Left lung (tissue), 10 donors: Measurements from ENCODE around the gene SLC35A4. TPM values are rescaled to one million over a fixed set of nuclear protein-coding genes. Genes with fewer than 3 reads are reported as not detected.

Experiments
- ATAC-seq: fragments of 200-7000 bp; cut with Tn5 transposase; one replicate; pipeline ENCODE4 v1.9.1; 2020; ENCODE audit warnings: moderate library complexity
- DNase-seq, 4 donors: peaks; one replicate each; pipeline ENCODE4 v3.0.0-alpha.2; 2013 to 2020
- H3K27ac ChIP-seq, 2 donors: fragments of 200-600 bp; sonication (generic) in 1 of 2; one replicate each; pipeline versions ENCODE4 v1.5.0 to v1.8.0; 2020 to 2021
- H3K27me3 ChIP-seq, 2 donors: fragments of 200-600 bp; sonication (generic) in 1 of 2; one replicate each; pipeline versions ENCODE4 v1.5.0 to v1.8.0; 2020 to 2021
- H3K36me3 ChIP-seq, 2 donors: fragments of 200-600 bp; sonication (generic) in 1 of 2; one replicate each; pipeline versions ENCODE4 v1.5.0 to v1.8.0; 2020 to 2021
- H3K4me1 ChIP-seq, 2 donors: fragments of 200-600 bp; one replicate each; pipeline ENCODE4 v1.8.0; 2021
- H3K4me3 ChIP-seq, 2 donors: fragments of 200-600 bp; sonication (generic) in 1 of 2; one replicate each; pipeline versions ENCODE4 v1.5.0 to v1.8.0; 2020 to 2021; ENCODE audit warnings: mild to moderate bottlenecking in 1 of 2
- H3K9me3 ChIP-seq, 2 donors: fragments of 200-600 bp; sonication (generic) in 1 of 2; one replicate each; pipeline versions ENCODE4 v1.5.0 to v1.8.0; 2020 to 2021
- CTCF ChIP-seq, 2 donors: fragments of 200-600 bp; sonication (generic) in 1 of 2; IDR thresholded peaks; one replicate each; pipeline versions ENCODE4 v1.5.0 to v1.8.0; 2021; ENCODE audit warnings: antibody characterized with exemption in 2 of 2
- intact Hi-C, 2 donors: fragments of 100-400 bp; cut with DNase I; formaldehyde crosslinking; loops; one replicate each; pipeline versions ENCODE4 v1.11.2 to v1.14.2; 2022
- microRNA-seq, 2 donors: library from miRNA; unstranded; fragments of <30 nt; microRNA quantifications; one replicate each; pipeline ENCODE4, GENCODE V29; 2019
- polyA plus RNA-seq, 6 donors: library from polyadenylated mRNA; unstranded; fragments of 120-200 nt; gene quantifications; one replicate each; pipeline ENCODE4 v1.2.1, GENCODE V29; 2013; ENCODE audit not compliant: insufficient read length in 6 of 6
- total RNA-seq, 2 donors: library from RNA; stranded (reverse); fragmentation: NEBNext Ultra II Directional; extraction: Animal tissue kit (Norgen Biotek cat#: 25700); gene quantifications; one replicate each; pipeline ENCODE4 v1.2.1, GENCODE V29; 2021
- donor health status: DM: no; HTN: yes; CAD: no.
- donor health status: DM: no; HTN: no; CAD: no.

Gene SLC35A4
- total and polyA plus RNA-seq, 8 donors, result 63.8 to 82.8 (median 77.6) TPM

- DNase-seq (peak in 2 of 4 donors; percentile 59 to 68), ATAC-seq (peak; percentile 61)
- TF ChIP-seq CTCF (IDR thresholded peaks at IDR 0.05), result no peak
- Histone ChIP-seq H3K4me1 (peaks cover 4 to 72% of the 10 kb centered on the region in 2 donors), H3K36me3 (no peaks in the 10 kb centered on the region), H3K27ac (peak overlapping the region; percentile 57 to 89), H3K27me3 (no peaks in the 10 kb centered on the region), H3K4me3 (no peak overlapping the region), H3K9me3 (no peaks in the 10 kb centered on the region)
- intact Hi-C loops, result no loop called here
Observed at GRCh38 chr5:140609126-140609525, 44.5 kb downstream of the SLC35A4 start.

DNA sequence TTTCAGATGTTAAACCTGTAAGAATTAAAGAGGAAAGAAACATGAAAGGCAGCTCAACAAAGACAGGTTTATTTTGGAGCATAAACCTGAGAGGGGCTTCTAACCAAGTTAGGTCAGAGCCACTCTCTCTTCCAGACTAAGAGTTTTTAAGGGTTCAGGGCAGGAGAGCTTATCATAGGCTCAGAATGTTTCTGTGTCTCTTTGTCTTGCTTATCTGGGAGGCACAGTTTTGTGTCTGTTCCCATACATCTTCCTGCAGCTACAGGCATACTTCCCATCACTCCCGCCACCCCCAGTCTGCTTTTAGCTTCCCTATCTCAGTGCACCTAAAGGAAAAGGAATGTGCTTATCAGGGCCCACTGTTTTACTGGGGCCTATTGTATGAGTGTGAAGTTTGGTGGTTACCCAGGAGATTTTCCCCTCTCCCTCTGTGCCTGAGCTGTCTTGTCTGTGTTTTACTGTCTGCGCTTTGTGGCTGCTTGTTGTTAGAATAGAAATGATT lies 46.4 kb downstream of the SLC35A4 start:
- Histone ChIP-seq H3K4me3 (no peak overlapping the region), H3K4me1 (peaks cover 4 to 69% of the 10 kb centered on the region in 2 donors), H3K27ac (peak overlapping the region; percentile 57 to 89), H3K9me3 (no peaks in the 10 kb centered on the region), H3K27me3 (no peaks in the 10 kb centered on the region), H3K36me3 (no peaks in the 10 kb centered on the region)
- no peak for ATAC-seq
- no peak for TF ChIP-seq CTCF (IDR thresholded peaks at IDR 0.05)
- intact Hi-C loops, result no loop called here
- no peak for DNase-seq

Small RNA genes lying within 50 kb of the gene (microRNA-seq; reads per million reads assigned to microRNA genes)
- gene MIR6831, result 0 reads per million in 2 donors

Other genes starting within 250 kb of the SLC35A4 start
- gene HBEGF, start 218.2 kb upstream of the SLC35A4 start, total RNA-seq, result 10 to 100 TPM; 18.1 to 33.8 TPM
- 10 to 100 TPM in 2 of 6 donors, 1 to 10 TPM in 4; 5.4 to 12.7 (median 7.6) TPM for gene HBEGF, start 218.2 kb upstream of the SLC35A4 start, polyA plus RNA-seq
- not detected for gene SLC4A9, start 204.6 kb upstream of the SLC35A4 start, total RNA-seq
- under 1 TPM in 4 of 6 donors, not detected in 2; 0.09 to 0.44 (median 0.11) TPM for gene SLC4A9, start 204.6 kb upstream of the SLC35A4 start, polyA plus RNA-seq
- 100 to 1,000 TPM; 104 to 136 TPM for gene ANKHD1, start 163.0 kb upstream of the SLC35A4 start, total RNA-seq
- 100 to 1,000 TPM; 117 to 148 (median 136) TPM for gene ANKHD1, start 163.0 kb upstream of the SLC35A4 start, polyA plus RNA-seq
- gene EIF4EBP3, start 17.2 kb upstream of the SLC35A4 start, total RNA-seq, result 10 to 100 TPM; 10.6 to 16.8 TPM
- 10 to 100 TPM; 10.2 to 13.2 (median 12.4) TPM for gene EIF4EBP3, start 17.2 kb upstream of the SLC35A4 start, polyA plus RNA-seq
- 10 to 100 TPM; 25.1 to 33.0 TPM for gene SRA1, start 7.4 kb upstream of the SLC35A4 start, total RNA-seq
- 10 to 100 TPM; 20.2 to 36.2 (median 23.1) TPM for gene SRA1, start 7.4 kb upstream of the SLC35A4 start, polyA plus RNA-seq
- 10 to 100 TPM; 19.6 to 23.2 TPM for gene APBB3, start 230 bp upstream of the SLC35A4 start, total RNA-seq
- 10 to 100 TPM; 39.6 to 60.1 (median 50.6) TPM for gene APBB3, start 230 bp upstream of the SLC35A4 start, polyA plus RNA-seq
- gene CD14, start 68.3 kb downstream of the SLC35A4 start, total RNA-seq, result 100 to 1,000 TPM in 1 of 2 donors, 10 to 100 TPM in 1; 76.8 to 252 TPM
- 10 to 100 TPM; 11.1 to 21.1 (median 18.8) TPM for gene CD14, start 68.3 kb downstream of the SLC35A4 start, polyA plus RNA-seq
- gene TMCO6, start 74.6 kb downstream of the SLC35A4 start, total RNA-seq, result 10 to 100 TPM in 1 of 2 donors, 1 to 10 TPM in 1; 7.6 to 12.8 TPM
- 10 to 100 TPM; 18.7 to 23.1 (median 19.7) TPM for gene TMCO6, start 74.6 kb downstream of the SLC35A4 start, polyA plus RNA-seq
- 10 to 100 TPM; 50.2 to 62.8 TPM for gene NDUFA2, start 82.8 kb downstream of the SLC35A4 start, total RNA-seq
- gene NDUFA2, start 82.8 kb downstream of the SLC35A4 start, polyA plus RNA-seq, result 10 to 100 TPM; 56.3 to 68.2 (median 64.1) TPM
- 10 to 100 TPM; 53.9 to 58.5 TPM for gene IK, start 83.0 kb downstream of the SLC35A4 start, total RNA-seq
- 100 to 1,000 TPM; 131 to 178 (median 164) TPM for gene IK, start 83.0 kb downstream of the SLC35A4 start, polyA plus RNA-seq
- gene WDR55, start 100.1 kb downstream of the SLC35A4 start, total RNA-seq, result 10 to 100 TPM; 21.0 to 26.5 TPM
- 10 to 100 TPM; 17.8 to 24.0 (median 20.7) TPM for gene WDR55, start 100.1 kb downstream of the SLC35A4 start, polyA plus RNA-seq
- under 1 TPM; 0.41 to 0.71 TPM for gene DND1, start 108.7 kb downstream of the SLC35A4 start, total RNA-seq
- 1 to 10 TPM in 2 of 6 donors, under 1 TPM in 2, not detected in 2; 0.36 to 1.3 (median 0.80) TPM for gene DND1, start 108.7 kb downstream of the SLC35A4 start, polyA plus RNA-seq
- gene HARS1, start 126.5 kb downstream of the SLC35A4 start, total RNA-seq, result 10 to 100 TPM; 36.2 to 50.4 TPM
- 10 to 100 TPM; 70.5 to 82.8 (median 74.3) TPM for gene HARS1, start 126.5 kb downstream of the SLC35A4 start, polyA plus RNA-seq
- 10 to 100 TPM; 23.4 to 25.2 TPM for gene HARS2, start 126.6 kb downstream of the SLC35A4 start, total RNA-seq
- 10 to 100 TPM; 46.4 to 57.4 (median 51.2) TPM for gene HARS2, start 126.6 kb downstream of the SLC35A4 start, polyA plus RNA-seq
- gene ZMAT2, start 135.6 kb downstream of the SLC35A4 start, total RNA-seq, result 10 to 100 TPM; 40.6 to 43.8 TPM
- 100 to 1,000 TPM in 5 of 6 donors, 10 to 100 TPM in 1; 97.8 to 133 (median 118) TPM for gene ZMAT2, start 135.6 kb downstream of the SLC35A4 start, polyA plus RNA-seq
- not detected for gene PCDHA1, start 221.3 kb downstream of the SLC35A4 start, total RNA-seq
- gene PCDHA1, start 221.3 kb downstream of the SLC35A4 start, polyA plus RNA-seq, result under 1 TPM in 4 of 6 donors, not detected in 2; 0.06 to 0.14 (median 0.11) TPM
- under 1 TPM; 0.18 to 0.52 TPM for gene PCDHA2, start 230.0 kb downstream of the SLC35A4 start, total RNA-seq
- gene PCDHA2, start 230.0 kb downstream of the SLC35A4 start, polyA plus RNA-seq, result under 1 TPM; 0.15 to 0.46 (median 0.35) TPM
- gene PCDHA3, start 236.2 kb downstream of the SLC35A4 start, total RNA-seq, result under 1 TPM; 0.50 to 0.73 TPM
- gene PCDHA3, start 236.2 kb downstream of the SLC35A4 start, polyA plus RNA-seq, result under 1 TPM; 0.21 to 0.46 (median 0.40) TPM
- gene PCDHA4, start 242.2 kb downstream of the SLC35A4 start, total RNA-seq, result under 1 TPM; 0.65 to 0.79 TPM
- under 1 TPM; 0.20 to 0.70 (median 0.46) TPM for gene PCDHA4, start 242.2 kb downstream of the SLC35A4 start, polyA plus RNA-seq